ENCODE data around the gene CYP27B1. TPM values are rescaled to one million over a fixed set of nuclear protein-coding genes. Genes with fewer than 3 reads are reported as not detected.

The CYP27B1 gene
- total and polyA plus RNA-seq, 9 of the 15 experiments (the other 6 are each of a cell fraction or from before 2014, with no cell fraction given): 0.18 to 4.2 (median 1.8) TPM

DNA sequence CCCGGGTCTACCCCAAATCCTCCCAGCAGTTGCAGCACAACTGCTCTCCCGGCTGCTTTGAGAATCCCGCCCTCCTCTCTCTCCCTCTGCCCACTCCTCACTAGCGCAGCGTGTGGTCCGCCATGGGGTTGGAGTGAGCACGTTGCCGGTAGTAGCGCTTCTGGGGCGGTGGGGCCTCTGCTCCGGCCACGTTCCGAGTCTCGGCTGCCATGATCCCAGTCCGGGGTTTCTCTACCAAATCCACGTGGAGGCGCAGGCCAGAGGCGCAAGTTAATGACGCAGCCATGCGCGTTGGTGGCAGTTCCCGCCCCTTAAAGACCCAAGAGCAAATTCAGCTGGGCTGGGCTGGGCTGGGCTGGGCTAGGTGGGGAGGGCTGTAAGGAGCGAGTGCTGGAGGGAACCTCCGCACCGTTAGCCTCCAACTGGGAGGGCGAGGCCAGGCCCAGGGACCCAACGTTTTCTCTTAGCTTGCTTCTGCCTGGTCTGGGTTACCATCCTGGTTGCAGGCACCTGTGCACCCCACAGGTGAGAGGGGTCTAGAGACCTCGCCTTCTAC is 5.1 kb upstream of the CYP27B1 start, which contains the start of gene METTL1 (continued):
- TF ChIP-seq, protein P1, sequence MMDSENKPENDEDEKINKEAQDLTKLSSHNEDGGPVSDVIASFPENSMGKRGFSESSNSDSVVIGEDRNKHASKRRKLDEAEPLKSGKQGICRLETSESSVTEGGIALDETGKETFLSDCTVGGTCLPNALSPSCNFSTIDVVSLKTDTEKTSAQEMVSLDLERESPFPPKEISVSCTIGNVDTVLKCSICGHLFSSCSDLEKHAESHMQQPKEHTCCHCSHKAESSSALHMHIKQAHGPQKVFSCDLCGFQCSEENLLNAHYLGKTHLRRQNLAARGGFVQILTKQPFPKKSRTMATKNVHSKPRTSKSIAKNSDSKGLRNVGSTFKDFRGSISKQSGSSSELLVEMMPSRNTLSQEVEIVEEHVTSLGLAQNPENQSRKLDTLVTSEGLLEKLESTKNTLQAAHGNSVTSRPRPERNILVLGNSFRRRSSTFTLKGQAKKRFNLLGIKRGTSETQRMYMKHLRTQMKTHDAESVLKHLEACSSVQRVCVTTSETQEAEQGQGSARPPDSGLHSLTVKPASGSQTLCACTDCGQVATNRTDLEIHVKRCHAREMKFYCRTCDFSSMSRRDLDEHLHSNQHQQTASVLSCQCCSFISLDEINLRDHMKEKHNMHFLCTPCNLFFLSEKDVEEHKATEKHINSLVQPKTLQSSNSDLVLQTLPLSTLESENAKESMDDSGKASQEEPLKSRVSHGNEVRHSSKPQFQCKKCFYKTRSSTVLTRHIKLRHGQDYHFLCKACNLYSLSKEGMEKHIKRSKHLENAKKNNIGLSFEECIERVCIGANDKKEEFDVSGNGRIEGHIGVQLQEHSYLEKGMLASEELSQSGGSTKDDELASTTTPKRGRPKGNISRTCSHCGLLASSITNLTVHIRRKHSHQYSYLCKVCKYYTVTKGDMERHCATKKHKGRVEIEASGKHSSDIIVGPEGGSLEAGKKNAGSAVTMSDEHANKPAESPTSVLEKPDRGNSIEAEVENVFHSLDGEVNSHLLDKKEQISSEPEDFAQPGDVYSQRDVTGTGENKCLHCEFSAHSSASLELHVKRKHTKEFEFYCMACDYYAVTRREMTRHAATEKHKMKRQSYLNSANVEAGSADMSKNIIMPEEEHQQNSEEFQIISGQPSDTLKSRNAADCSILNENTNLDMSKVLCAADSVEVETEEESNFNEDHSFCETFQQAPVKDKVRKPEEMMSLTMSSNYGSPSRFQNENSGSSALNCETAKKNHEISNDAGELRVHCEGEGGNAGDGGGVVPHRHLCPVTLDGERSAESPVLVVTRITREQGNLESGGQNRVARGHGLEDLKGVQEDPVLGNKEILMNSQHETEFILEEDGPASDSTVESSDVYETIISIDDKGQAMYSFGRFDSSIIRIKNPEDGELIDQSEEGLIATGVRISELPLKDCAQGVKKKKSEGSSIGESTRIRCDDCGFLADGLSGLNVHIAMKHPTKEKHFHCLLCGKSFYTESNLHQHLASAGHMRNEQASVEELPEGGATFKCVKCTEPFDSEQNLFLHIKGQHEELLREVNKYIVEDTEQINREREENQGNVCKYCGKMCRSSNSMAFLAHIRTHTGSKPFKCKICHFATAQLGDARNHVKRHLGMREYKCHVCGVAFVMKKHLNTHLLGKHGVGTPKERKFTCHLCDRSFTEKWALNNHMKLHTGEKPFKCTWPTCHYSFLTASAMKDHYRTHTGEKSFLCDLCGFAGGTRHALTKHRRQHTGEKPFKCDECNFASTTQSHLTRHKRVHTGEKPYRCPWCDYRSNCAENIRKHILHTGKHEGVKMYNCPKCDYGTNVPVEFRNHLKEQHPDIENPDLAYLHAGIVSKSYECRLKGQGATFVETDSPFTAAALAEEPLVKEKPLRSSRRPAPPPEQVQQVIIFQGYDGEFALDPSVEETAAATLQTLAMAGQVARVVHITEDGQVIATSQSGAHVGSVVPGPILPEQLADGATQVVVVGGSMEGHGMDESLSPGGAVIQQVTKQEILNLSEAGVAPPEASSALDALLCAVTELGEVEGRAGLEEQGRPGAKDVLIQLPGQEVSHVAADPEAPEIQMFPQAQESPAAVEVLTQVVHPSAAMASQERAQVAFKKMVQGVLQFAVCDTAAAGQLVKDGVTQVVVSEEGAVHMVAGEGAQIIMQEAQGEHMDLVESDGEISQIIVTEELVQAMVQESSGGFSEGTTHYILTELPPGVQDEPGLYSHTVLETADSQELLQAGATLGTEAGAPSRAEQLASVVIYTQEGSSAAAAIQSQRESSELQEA (IDR thresholded peaks at IDR 0.05; ENCODE audit: low read depth): no peak
- TF ChIP-seq STAT5B (CRISPR knock-in tag; IDR thresholded peaks at IDR 0.05) (no peak), TBP (optimal IDR thresholded peaks at IDR 0.05; ENCODE audit: low read depth, low read length) (peak; percentile 94), NFYB (IDR thresholded peaks at IDR 0.05; ENCODE audit: extremely low read depth, insufficient read length) (no peak), SNRNP70 (optimal IDR thresholded peaks at IDR 0.05; ENCODE audit: low read depth, low read length) (no peak), ZNF124 (CRISPR knock-in tag; IDR thresholded peaks at IDR 0.05) (no peak), ZNF445 (CRISPR knock-in tag; IDR thresholded peaks at IDR 0.05; ENCODE audit: low read depth) (no peak), FIP1L1 (IDR thresholded peaks at IDR 0.05; ENCODE audit: low read depth, low read length, poor library complexity, severe bottlenecking) (peak; percentile 79), RCOR1 (IDR thresholded peaks at IDR 0.05; ENCODE audit: borderline replicate concordance in 1 of 2, low read depth in 2 of 2, low read length in 2 of 2) (0 out of 4 replicates have a peak, but pooled peaks of 1 of the 2 experiments have one; percentile 10), ZNF41 (CRISPR knock-in tag; conservative IDR thresholded peaks at IDR 0.05) (no peak), TAF7 (tag; IDR thresholded peaks at IDR 0.05) (peak; percentile 94)
- TF ChIP-seq, protein P2, sequence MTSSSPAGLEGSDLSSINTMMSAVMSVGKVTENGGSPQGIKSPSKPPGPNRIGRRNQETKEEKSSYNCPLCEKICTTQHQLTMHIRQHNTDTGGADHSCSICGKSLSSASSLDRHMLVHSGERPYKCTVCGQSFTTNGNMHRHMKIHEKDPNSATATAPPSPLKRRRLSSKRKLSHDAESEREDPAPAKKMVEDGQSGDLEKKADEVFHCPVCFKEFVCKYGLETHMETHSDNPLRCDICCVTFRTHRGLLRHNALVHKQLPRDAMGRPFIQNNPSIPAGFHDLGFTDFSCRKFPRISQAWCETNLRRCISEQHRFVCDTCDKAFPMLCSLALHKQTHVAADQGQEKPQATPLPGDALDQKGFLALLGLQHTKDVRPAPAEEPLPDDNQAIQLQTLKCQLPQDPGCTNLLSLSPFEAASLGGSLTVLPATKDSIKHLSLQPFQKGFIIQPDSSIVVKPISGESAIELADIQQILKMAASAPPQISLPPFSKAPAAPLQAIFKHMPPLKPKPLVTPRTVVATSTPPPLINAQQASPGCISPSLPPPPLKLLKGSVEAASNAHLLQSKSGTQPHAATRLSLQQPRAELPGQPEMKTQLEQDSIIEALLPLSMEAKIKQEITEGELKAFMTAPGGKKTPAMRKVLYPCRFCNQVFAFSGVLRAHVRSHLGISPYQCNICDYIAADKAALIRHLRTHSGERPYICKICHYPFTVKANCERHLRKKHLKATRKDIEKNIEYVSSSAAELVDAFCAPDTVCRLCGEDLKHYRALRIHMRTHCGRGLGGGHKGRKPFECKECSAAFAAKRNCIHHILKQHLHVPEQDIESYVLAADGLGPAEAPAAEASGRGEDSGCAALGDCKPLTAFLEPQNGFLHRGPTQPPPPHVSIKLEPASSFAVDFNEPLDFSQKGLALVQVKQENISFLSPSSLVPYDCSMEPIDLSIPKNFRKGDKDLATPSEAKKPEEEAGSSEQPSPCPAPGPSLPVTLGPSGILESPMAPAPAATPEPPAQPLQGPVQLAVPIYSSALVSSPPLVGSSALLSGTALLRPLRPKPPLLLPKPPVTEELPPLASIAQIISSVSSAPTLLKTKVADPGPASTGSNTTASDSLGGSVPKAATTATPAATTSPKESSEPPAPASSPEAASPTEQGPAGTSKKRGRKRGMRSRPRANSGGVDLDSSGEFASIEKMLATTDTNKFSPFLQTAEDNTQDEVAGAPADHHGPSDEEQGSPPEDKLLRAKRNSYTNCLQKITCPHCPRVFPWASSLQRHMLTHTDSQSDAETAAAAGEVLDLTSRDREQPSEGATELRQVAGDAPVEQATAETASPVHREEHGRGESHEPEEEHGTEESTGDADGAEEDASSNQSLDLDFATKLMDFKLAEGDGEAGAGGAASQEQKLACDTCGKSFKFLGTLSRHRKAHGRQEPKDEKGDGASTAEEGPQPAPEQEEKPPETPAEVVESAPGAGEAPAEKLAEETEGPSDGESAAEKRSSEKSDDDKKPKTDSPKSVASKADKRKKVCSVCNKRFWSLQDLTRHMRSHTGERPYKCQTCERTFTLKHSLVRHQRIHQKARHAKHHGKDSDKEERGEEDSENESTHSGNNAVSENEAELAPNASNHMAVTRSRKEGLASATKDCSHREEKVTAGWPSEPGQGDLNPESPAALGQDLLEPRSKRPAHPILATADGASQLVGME (CRISPR knock-in tag; IDR thresholded peaks at IDR 0.05): no peak
- TF ChIP-seq, protein P3, sequence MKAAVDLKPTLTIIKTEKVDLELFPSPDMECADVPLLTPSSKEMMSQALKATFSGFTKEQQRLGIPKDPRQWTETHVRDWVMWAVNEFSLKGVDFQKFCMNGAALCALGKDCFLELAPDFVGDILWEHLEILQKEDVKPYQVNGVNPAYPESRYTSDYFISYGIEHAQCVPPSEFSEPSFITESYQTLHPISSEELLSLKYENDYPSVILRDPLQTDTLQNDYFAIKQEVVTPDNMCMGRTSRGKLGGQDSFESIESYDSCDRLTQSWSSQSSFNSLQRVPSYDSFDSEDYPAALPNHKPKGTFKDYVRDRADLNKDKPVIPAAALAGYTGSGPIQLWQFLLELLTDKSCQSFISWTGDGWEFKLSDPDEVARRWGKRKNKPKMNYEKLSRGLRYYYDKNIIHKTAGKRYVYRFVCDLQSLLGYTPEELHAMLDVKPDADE (conservative IDR thresholded peaks at IDR 0.05; ENCODE audit: control insufficient read depth, low read depth, low read length): peak; percentile 60
